Right ventricle myocardium superior (tissue), 1 donor: ENCODE results near the gene NRG2. TPM values are rescaled to one million over a fixed set of nuclear protein-coding genes. Genes with fewer than 3 reads are reported as not detected.

Experiments
- ATAC-seq: fragments of 200-7000 bp; cut with Tn5 transposase; one replicate; pipeline ENCODE4 v1.9.1; 2020; ENCODE audit warnings: mild to moderate bottlenecking; ENCODE audit not compliant: poor library complexity
- DNase-seq: peaks from one replicate; pipeline ENCODE4 v3.0.0-alpha.2; 2020
- intact Hi-C: fragments of 100-400 bp; cut with DNase I; formaldehyde crosslinking; loops from one replicate; pipeline ENCODE4 v1.11.2; 2022
- total RNA-seq: library from RNA; stranded (reverse); fragmentation: NEBNext Ultra II Directional; extraction: Animal tissue kit (Norgen Biotek cat#: 25700); gene quantifications from one replicate; pipeline ENCODE4 v1.2.1, GENCODE V29; 2021
- donor health status: DM: no; HTN: yes; CAD: no; lungs with severe emphysema.

Gene NRG2
- total RNA-seq, 1 donor from 2014 or later: 2.1 TPM

DNA sequence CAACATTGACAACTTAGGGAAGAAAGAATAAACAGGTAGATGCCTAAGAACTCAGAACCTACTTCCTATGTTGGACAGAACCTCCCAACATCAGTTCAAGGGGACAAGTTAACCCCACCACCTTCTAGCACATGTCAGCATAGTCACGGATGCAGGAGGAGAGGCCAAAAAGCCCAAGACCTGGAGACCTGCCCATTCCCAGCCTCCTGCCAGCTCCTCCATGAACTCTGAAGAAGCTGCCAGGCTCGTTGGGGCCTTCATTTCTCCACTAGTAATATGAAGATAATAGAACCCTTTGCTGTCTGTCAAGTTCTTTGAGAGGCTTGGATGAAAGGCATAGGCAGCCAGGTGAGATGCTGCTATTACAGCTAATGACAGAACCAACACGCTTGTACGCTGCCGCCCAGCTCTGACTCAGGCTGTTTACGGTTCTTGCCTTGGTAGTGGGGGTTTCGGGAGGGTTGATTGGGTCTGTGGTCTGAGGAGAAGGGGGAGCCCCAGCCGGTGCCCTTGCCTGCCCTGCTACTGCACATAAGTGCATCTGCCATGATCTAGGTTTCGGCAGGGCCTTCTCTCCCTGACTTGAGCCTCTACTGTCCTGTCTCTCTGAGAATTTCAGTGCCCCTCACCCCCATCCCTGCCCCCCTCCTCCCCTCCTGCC lies 82.2 kb downstream of the NRG2 start:
- no peak for DNase-seq
- intact Hi-C loops: no loop called here
- no peak for ATAC-seq

DNA sequence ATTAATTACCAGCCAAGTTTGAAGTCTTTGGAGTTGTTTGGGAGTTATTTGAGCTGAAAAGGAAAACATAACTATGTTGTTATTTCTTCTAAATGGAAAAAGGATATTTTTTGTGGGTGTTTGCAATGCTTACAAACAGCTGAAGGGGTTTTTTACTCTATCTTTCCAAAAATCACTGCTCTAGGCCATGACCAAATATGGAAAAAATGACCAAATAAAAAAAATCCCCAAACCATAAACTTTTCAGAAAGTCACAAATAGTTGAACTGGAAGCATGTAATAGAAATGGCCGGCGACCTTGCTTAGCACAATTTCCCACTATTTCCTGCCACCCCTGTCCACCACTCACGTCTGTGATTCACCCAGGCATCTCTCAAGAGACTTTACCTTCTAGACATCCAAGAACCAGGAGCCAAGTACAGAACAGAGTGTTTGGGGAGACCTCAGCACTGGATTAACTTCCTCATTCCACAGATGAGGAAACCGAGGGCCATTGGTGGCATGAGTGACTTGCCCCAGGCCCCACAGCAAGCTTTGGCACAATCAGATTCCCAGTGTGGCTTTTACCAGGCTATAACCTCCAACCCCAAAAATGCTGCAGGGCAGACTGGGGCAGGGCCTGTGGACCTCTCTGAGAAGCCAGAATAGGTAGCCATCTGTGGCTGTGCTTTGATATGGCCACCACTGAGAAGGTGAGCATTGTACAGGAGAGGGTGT lies 84.5 kb downstream of the NRG2 start:
- no peak for ATAC-seq
- intact Hi-C loops: no loop called here
- no peak for DNase-seq

DNA sequence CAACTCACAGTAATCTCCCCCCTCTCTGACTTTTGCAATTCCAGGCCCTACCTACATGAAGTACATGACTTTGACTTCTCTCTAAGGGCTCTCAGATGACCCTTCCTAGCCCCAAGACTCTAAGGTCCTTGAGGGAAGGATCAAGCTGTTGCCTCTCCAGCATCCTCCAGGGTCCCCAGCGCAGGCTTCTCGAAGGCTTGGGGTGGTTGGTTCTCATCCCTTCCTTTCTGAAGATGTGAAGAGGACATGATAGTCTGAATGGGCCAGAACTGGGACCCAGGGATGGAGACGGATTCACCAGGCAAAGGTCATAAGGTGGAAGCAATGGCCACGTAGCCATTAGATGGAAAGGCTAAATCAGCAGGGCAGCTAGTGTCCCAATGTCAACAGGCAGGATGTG lies 86.8 kb downstream of the NRG2 start:
- DNase-seq (no peak), ATAC-seq (no peak)
- intact Hi-C loops: no loop called here

DNA sequence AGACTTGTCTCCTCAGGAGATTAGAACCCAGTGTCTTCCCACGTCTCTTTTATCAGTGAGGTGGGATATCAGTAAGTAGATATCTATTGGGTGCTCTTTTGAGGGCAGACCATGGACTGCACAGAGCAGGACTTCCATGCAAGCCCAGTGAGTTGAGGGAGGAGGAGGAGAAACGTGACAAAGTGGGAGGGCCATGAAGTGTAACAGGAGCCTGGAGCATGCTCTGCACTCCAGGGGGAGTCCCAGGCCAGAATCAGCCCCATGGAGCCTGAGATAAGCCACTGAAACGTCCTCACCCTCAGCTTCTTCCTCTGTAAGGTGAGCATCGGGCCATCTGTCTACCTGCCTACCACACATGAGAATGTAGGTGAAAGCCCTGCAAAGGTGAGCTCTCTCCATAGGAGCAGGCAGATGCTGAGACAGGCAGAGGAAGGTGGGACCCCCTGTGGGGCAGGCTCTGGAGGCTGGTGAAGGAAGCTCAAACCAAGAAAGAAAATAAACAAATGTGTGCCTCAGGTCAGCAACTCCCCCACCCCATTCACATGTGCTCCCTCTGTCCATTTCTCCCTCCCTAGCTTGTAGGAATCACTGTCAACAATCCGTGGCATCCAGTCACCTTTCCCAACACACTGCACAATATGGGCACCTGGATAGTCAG lies 87.4 kb downstream of the NRG2 start:
- no peak for ATAC-seq
- intact Hi-C loops: no loop called here
- DNase-seq: no peak

DNA sequence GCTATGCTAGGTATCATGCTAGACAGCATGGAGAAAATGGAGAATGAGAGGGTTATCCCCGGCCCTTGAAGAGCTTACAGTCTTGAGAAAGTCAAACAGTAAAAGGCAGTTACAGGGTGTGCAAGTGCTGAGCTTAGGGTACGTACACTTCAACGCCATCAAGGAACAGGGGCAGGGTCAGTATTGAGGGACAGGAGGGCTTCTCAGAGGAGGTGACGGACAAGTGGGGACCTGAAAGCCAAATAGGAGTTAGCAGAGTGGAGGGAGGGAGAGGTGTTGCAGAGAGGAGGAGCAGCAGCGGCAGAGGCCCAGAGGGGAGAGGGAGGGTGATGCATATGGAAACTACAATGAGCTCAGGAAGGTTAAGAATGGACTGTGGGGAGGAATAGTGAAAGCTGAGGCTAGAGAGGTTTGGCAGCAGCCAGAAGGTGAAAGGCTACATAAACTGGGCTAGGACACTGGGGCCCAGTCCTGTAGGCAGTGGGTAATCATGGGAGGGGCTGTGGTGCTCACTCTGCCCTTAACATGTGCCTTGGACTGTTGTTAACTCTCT lies 88.0 kb downstream of the NRG2 start:
- no peak for ATAC-seq
- DNase-seq: no peak
- intact Hi-C loops: no loop called here

DNA sequence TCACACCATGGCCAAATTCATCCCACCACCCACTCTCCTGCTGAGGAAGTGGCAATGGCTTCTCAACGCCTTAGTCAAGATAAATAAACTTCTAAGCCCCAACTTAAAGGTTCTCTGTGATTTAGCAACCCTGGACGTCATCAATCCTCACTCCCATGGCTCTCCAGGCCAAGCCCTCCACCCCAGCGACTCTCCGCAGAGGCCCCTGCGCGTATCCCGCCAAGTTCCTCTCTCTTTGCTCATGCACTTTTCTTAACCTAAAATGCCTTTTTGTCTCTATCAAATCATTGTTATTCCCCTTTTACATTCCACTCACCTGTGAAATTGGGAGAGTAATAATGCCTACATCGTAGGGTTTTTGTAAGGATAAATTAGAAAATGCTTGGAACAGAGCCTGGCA lies 88.6 kb downstream of the NRG2 start:
- ATAC-seq (no peak), DNase-seq (no peak)
- intact Hi-C loops: no loop called here

DNA sequence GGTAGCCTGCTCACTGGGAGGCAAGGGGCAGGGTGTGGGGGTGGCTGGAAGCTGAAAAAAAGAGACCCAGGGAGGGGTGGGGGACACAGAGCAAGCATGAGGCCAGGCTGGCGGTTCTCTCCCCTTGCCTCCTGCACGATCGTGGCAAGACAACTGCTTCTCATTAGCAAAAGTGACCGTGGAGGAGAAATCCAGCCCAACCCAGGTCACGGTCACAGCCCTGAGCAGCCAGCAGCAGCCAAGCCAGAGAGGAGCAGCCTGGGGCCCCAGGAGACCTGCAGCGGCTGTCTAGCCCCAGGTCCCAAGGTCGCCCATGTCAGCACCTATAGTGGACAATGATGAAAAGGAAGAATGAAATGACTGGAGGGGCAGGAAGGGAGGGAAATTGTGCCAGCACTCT lies 89.1 kb downstream of the NRG2 start:
- ATAC-seq (no peak), DNase-seq (no peak)
- intact Hi-C loops: no loop called here

DNA sequence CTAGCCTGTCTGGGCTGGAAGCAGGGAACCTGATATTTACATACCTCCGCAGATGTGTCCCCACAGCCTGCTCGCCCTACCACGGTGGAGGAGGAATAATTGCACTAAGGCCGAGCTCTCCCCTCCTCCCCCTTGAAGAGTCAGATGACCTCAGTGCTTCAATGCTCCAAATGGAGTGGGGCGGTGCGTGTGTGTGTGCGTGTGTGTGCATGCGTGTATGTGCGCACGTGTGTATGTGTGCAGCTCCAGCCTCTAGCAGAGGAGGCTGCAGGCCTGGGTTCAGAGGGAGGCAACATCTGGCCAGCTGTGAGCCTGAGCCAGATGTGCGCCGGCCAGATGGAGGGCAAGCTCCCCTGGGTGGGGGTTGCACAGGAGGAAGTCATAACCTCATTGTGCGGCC lies 90.5 kb downstream of the NRG2 start:
- DNase-seq: no peak
- intact Hi-C loops: no loop called here
- ATAC-seq: no peak

DNA sequence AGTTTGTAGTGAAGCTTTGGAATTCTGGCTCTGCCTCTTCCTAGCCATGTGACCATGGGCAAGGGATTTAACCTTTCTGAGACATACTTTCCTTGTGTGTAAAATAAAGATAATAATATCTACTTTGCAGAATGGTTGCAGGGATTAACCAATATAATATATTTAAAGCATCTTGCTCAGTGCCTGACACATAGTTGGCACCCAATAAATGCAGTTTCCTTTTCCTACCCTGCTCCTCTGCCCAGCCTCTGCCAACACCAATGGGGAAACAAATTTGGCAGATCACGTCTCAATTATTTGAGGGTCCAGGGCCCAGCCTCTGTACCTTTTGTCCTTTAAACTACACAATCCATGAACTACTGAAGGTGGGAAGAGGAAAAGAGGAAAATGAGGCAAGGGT lies 91.1 kb downstream of the NRG2 start:
- no peak for ATAC-seq
- intact Hi-C loops: no loop called here

DNA sequence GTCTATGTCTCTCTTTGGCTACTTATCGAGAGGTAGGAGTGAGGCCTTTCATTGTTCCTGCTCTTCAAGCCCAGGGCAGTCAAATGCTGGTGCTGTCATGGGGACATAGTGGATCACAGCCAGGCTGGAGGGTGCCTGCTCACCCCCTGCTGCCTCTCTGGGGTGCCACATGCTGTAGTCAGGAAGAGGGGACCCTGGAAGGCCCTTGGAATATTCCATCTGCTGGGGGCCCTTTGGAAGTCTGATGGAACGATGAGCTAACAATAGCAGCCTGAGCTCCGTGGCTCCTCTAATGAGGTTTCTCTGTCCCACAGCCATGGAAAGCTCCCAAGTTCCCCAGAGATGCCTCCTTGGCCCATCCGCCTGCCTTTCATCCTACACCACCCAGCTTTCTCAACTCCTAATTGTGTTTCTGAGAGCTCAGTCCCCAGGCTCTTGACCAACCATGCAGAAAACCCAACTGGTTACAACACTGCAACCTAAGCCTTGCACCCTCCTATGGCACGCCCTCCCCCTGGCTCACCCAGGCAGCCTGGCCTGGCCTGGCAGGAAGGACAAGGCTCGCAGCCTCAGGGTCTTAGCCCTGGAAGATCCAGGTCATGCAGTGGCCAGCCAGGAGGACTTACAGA lies 91.7 kb downstream of the NRG2 start:
- intact Hi-C loops: no loop called here
- no peak for DNase-seq
- ATAC-seq: peak; percentile 10

More for the DNA sequence above, 91.1 kb downstream of the NRG2 start:
- no peak for DNase-seq

DNA sequence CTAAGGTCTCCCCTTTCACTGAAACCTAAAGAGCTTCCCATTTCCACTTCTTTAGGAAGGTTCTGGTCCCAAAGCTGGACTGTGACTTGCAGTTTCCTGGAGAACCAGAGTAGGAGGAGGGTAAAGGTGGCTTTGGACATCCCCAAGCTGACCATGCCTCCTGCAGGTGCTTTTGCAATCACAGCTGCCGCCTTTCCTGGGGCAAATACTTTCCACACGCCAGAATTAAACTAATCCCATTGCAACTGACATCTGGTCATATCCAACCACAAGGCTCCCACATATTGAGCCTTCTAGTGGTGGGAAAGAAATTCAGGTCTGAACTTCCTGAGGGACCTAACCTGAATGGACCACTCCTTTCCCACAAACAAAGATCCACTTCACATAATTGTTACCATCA lies 92.7 kb downstream of the NRG2 start:
- intact Hi-C loops: no loop called here
- no peak for ATAC-seq
- DNase-seq: no peak

DNA sequence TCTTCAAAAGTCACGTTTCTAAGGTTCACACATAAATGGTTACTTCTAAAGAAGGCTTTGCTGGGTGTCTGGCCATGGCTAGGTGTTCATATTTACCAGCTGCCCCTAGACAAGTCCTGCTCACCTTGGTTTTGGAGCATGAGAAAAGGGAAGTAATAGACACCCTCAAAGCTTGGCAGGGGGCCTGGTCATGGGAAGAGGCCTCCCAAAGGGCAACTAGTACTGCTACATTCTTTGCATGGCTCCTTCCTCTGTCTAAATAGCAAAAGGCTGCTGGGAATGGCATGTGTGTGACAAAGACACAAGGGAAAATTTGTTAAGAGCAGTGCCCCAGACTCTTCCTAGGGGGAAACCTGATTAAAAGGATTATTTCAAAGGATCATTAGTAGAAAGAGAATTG lies 93.4 kb downstream of the NRG2 start:
- intact Hi-C loops: no loop called here
- peak; percentile 65 for DNase-seq
- peak; percentile 70 for ATAC-seq

DNA sequence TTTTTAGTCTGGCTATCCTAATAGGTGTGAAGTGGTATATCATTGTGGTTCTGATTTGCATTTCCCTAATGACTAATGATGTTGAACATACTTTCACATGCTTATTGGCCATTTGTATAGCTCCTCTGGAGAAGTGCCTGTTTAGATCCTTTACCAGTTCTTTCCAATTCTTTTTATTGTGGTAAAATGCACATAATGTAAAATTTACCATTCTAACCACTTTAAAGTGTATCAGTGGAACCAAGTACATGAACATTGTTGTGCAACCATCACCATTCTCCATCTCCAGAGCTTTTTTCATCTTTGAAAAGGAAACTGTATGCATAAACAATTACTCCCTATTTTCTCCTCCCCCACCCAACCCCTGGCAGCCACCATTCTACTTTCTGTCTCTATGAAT lies 95.4 kb downstream of the NRG2 start:
- ATAC-seq (no peak), DNase-seq (no peak)
- intact Hi-C loops: no loop called here

DNA sequence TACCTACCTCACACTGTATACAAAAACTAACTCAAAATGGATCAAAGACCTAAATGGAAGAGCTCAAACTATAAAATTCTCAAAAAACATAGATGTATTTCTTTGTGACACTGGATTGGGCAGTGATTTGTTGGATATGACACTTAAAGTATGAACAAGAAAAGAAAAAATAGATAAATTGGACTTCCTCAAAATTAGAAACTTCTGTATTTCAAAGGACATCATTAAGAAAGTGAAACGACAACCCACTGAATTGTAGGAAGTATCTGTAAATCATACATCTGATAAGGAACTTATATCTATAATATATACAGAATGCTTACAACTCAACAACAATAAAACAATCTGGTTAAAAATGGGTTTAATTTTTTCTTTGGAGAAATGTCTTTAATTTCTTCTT lies 96.7 kb downstream of the NRG2 start:
- intact Hi-C loops: no loop called here
- no peak for DNase-seq
- no peak for ATAC-seq

DNA sequence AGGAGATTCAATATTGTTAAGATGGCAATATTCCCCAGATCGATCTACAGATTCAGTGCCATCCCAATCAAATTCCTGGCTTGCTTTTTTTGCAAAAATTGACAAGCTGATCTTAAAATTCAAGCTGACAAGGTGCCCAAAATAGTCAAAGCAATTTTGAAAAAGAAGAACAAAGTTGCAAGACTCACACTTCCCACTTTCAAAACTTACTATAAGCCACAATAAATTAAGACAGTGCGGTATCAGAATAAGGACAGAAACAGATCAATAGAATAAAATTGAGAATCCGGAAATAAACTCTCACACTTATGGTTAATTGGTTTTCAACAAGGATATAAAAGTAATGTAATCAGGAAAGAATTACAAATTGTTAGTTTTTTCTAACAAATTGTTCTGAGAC lies 97.1 kb downstream of the NRG2 start:
- ATAC-seq (no peak), DNase-seq (no peak)
- intact Hi-C loops: no loop called here

DNA sequence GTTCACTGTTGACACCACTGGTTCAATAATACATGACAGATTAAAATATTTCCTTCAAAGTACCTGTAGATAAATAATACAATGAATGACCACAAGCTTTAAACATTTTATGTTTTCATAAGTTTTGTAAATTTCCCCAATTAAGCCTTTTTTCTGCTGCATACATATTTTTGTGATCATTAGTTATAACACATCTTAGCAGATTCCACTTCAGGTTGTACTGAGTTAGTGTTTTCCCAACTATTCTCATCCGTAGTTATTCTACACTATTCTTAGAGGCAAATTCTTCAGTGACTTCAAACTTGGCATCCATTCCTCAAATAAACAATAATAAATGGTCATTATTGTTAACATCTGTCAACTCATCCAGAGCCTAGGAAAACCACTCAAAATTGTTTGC lies 100.9 kb downstream of the NRG2 start:
- DNase-seq: no peak
- ATAC-seq: no peak
- intact Hi-C loops: no loop called here

DNA sequence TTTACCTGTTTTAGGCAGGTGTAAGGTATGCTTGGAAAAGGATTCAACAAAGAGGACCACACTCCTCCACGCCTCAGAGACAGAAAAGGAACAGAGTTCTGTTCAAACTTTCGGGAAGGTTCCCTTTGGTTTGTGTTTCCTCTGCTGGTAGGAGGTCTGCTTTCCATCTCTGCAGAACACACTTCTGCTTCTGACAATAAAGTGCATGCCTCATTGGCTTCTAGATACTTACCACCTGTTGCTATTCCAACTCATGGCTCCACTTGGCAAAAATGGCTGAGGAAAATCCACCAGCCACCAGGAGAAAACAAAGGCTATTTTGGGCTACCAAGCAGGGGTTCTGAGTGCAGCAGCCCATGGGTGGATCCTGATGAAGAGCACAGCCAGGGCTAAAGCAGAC lies 112.7 kb downstream of the NRG2 start:
- no peak for ATAC-seq
- no peak for DNase-seq
- intact Hi-C loops: no loop called here

DNA sequence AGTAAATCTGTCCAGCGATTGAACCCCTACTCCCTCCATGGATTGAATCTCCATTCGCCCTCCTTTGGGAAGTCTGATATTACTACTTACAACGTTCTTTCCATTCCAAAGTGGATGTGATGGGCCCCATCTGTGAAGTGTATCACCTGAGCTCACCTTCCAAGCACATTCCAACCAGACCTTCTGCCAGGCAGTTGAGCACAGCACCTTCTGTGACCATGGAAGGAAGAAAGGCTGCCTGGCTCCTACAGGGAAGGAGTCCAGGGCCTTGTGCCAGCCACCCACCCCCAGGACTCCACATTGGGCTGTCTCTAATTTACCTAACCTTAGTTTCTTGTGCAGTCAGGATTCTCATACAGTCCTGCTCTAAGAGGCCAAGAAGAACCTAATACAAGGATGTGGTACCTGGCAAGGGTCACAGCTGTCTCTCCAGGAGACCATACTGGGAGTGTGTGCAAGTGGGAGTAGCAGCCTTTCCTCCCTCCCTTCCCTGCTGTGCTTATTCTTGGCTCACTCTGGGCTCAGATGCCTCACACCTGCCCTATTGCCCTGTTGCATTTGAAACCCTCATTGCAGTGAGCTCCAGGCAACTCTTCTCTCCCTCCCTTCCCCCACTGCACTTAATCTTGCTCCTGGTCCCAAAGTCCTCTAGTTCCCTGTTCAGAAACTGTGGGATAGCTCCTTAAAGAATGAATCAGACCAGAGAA lies 116.1 kb downstream of the NRG2 start:
- intact Hi-C loops: no loop called here
- ATAC-seq (no peak), DNase-seq (no peak)
